Panc1 (cell line): ENCODE data around the gene GRM1. TPM values are rescaled to one million over a fixed set of nuclear protein-coding genes. Genes with fewer than 3 reads are reported as not detected.

Experiments
- ATAC-seq: fragments of 200-7000 bp; cut with Tn5 transposase; 2 replicates; pipeline ENCODE4 v1.9.1; 2020; ENCODE audit warnings: mild to moderate bottlenecking, moderate library complexity
- BruUV-seq: library from RNA; stranded (reverse); fragments of 400-500 nt; replicated peaks from 2 replicates; lab custom pipeline; 2021; lab: Mats Ljungman, UMichigan
- CTCF ChIA-PET: fragments of 300-600 bp; sonication (Branson Sonifier 250); formaldehyde crosslinking; loops from one replicate; lab custom pipeline; 2022; ENCODE audit warnings: antibody characterized with exemption; lab: Charles Lee
- POLR2A ChIA-PET: fragments of 300-600 bp; sonication (Branson Sonifier 250); formaldehyde crosslinking; loops from one replicate; lab custom pipeline; 2022; ENCODE audit warnings: antibody characterized with exemption; lab: Charles Lee
- DNase-seq: peaks from one replicate; pipeline ENCODE4 v3.0.0-alpha.2; 2010; ENCODE audit warnings: low read depth, low spot score
- H3K27ac ChIP-seq: 2 replicates; pipeline ENCODE4 v1.5.1; 2011; ENCODE audit warnings: mild to moderate bottlenecking, low read length, inconsistent platforms
- H3K27me3 ChIP-seq: fragments of 200-500 bp; sonication (Bioruptor generic); 2 replicates; pipeline ENCODE4 v1.6.0; 2014; ENCODE audit warnings: low read length, inconsistent platforms; ENCODE audit not compliant: control insufficient read depth, insufficient read depth
- H3K36me3 ChIP-seq: fragments of 200-500 bp; sonication (Bioruptor generic); 2 replicates; pipeline ENCODE4 v1.5.1; 2014; ENCODE audit warnings: inconsistent platforms, mild to moderate bottlenecking, low read length, moderate library complexity; ENCODE audit not compliant: control insufficient read depth, insufficient read depth
- H3K4me1 ChIP-seq: 2 replicates; pipeline ENCODE4 v1.5.1; 2011; ENCODE audit warnings: inconsistent platforms, mild to moderate bottlenecking, low read length, moderate library complexity; ENCODE audit not compliant: control insufficient read depth, insufficient read depth
- H3K4me3 ChIP-seq, 2 experiments: 2 replicates each; pipeline ENCODE4 v1.5.1; 2011 to 2012; ENCODE audit warnings: low read depth in 2 of 2, low read length in 2 of 2, mild to moderate bottlenecking in 2 of 2, inconsistent platforms in 1 of 2, moderate library complexity in 1 of 2
- H3K9me3 ChIP-seq: fragments of 200-500 bp; sonication (Bioruptor generic); 2 replicates; pipeline ENCODE4 v1.5.1; 2014; ENCODE audit warnings: low read depth, mild to moderate bottlenecking, inconsistent platforms, low read length, moderate library complexity; ENCODE audit not compliant: control insufficient read depth, insufficient read depth
- CTCF ChIP-seq: fragments of 450-650 bp; IDR thresholded peaks from 2 replicates; pipeline ENCODE4 v1.5.1; 2017; ENCODE audit warnings: mild to moderate bottlenecking
- POLR2AphosphoS5 ChIP-seq: IDR thresholded peaks from 2 replicates; pipeline ENCODE4 v1.6.1; 2012; ENCODE audit warnings: mild to moderate bottlenecking, low read depth, low read length, moderate library complexity
- SIN3A ChIP-seq: IDR thresholded peaks from 2 replicates; pipeline ENCODE4 v1.6.1; 2012; ENCODE audit warnings: low read depth, mild to moderate bottlenecking, low read length, moderate library complexity, borderline replicate concordance; ENCODE audit not compliant: insufficient read depth
- TCF7L2 ChIP-seq: IDR thresholded peaks from 2 replicates; pipeline ENCODE4 v1.6.1; 2011; ENCODE audit warnings: mild to moderate bottlenecking, low read depth, low read length, inconsistent platforms
- in situ Hi-C: cut with HindIII; loops from 2 replicates; pipeline ENCODE4 v1.10.0; 2016; ENCODE audit warnings: low sequenced_read_pairs, low pct_unique_long_range_greater_than_20kb
- intact Hi-C: fragments of 100-400 bp; cut with micrococcal nuclease; formaldehyde crosslinking; loops from one replicate; pipeline ENCODE4 v1.10.0; 2022; ENCODE audit not compliant: unreplicated experiment
- total RNA-seq: library from RNA; stranded (reverse); gene quantifications from one replicate; pipeline ENCODE4 v1.2.1, GENCODE V29; 2021; ENCODE audit not compliant: unreplicated experiment
- TF ChIP-seq, protein P1 (sequence below), 2 experiments: IDR thresholded peaks; 2 replicates each; pipeline ENCODE4 v1.6.1; 2011 to 2012; ENCODE audit warnings: low read depth in 2 of 2, control low read depth in 1 of 2, low read length in 1 of 2, mild to moderate bottlenecking in 1 of 2, moderate library complexity in 1 of 2; ENCODE audit not compliant: insufficient read depth in 1 of 2

Gene GRM1
- total RNA-seq, 1 experiment from 2014 or later: not detected

DNA sequence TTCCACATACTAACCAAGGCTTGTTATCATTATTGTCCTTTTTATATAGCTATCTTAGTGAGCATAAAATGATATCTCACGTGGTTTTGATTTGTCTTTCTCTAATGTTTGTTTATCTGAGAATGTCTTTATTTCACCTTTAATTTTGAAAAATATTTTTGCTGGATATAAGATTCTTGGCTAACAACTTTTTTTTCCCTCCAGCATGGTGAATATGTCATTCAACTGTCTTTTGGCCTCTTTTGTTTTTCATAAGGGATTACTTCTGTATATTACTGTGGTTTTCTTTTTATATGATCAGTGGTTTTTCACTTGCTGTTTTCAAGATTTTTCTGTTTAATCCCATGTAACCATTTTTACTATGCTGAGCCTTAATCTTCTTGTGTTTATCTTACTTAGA, 141.0 kb downstream of the GRM1 start:
- in situ Hi-C loops: no loop called here
- Histone ChIP-seq H3K9me3 (no peaks in the 10 kb centered on the region), H3K36me3 (no peaks in the 10 kb centered on the region), H3K27me3 (no peaks in the 10 kb centered on the region), H3K4me3 (no peak overlapping the region), H3K27ac (no peak overlapping the region), H3K4me1 (no peaks in the 10 kb centered on the region)
- DNase-seq (no peak), ATAC-seq (no peak)
- no TSS peak for BruUV-seq
- POLR2A ChIA-PET: no interaction called here
- CTCF ChIA-PET: no interaction called here
- TF ChIP-seq, protein P1, sequence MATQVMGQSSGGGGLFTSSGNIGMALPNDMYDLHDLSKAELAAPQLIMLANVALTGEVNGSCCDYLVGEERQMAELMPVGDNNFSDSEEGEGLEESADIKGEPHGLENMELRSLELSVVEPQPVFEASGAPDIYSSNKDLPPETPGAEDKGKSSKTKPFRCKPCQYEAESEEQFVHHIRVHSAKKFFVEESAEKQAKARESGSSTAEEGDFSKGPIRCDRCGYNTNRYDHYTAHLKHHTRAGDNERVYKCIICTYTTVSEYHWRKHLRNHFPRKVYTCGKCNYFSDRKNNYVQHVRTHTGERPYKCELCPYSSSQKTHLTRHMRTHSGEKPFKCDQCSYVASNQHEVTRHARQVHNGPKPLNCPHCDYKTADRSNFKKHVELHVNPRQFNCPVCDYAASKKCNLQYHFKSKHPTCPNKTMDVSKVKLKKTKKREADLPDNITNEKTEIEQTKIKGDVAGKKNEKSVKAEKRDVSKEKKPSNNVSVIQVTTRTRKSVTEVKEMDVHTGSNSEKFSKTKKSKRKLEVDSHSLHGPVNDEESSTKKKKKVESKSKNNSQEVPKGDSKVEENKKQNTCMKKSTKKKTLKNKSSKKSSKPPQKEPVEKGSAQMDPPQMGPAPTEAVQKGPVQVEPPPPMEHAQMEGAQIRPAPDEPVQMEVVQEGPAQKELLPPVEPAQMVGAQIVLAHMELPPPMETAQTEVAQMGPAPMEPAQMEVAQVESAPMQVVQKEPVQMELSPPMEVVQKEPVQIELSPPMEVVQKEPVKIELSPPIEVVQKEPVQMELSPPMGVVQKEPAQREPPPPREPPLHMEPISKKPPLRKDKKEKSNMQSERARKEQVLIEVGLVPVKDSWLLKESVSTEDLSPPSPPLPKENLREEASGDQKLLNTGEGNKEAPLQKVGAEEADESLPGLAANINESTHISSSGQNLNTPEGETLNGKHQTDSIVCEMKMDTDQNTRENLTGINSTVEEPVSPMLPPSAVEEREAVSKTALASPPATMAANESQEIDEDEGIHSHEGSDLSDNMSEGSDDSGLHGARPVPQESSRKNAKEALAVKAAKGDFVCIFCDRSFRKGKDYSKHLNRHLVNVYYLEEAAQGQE (IDR thresholded peaks at IDR 0.05; ENCODE audit: insufficient read depth in 1 of 2, low read depth in 2 of 2, low read length in 1 of 2): no peak
- TF ChIP-seq TCF7L2 (no peak), POLR2AphosphoS5 (no peak), SIN3A (no peak), CTCF (no peak)
- intact Hi-C loops: no loop called here

GRCh38 chr6:146177785-146178184, 148.9 kb downstream of the GRM1 start:
- no peak for DNase-seq
- no peak for TF ChIP-seq CTCF
- TF ChIP-seq TCF7L2: no peak
- TF ChIP-seq POLR2AphosphoS5: no peak
- no peak for TF ChIP-seq SIN3A
- TF ChIP-seq, protein P1 (IDR thresholded peaks at IDR 0.05; ENCODE audit: insufficient read depth in 1 of 2, low read depth in 2 of 2, low read length in 1 of 2): no peak
- Histone ChIP-seq H3K4me1 (no peaks in the 10 kb centered on the region), H3K36me3 (no peaks in the 10 kb centered on the region), H3K27ac (no peak overlapping the region), H3K9me3 (no peaks in the 10 kb centered on the region), H3K4me3 (no peak overlapping the region), H3K27me3 (no peaks in the 10 kb centered on the region)
- intact Hi-C loops (no loop called here), in situ Hi-C loops (no loop called here)
- ChIA-PET CTCF (no interaction called here), POLR2A (no interaction called here)
- no peak for ATAC-seq
- BruUV-seq: no TSS peak
